ENCODE results near the gene CRISPLD2.
"Not testable (repeated sequence)": the region's sequence is repeated elsewhere in the genome, so short reads cannot be mapped to it uniquely, and the experiment has no call there.

DNA sequence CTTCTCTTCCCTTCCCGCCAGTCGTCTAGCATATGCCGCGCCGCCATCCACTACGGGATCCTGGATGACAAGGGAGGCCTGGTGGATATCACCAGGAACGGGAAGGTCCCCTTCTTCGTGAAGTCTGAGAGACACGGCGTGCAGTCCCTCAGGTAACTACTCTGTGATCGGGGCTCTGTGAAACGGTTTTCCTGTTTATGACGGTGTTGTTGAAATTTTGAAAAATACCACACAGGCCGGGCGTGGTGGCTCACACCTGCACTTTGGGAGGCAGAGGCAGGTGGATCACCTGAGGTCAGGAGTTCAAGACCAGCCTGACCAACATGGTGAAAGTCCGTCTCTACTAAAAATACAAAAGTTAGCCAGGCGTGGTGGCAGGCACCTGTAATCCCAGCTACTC lies 53.2 kb downstream of the CRISPLD2 start:
- not testable (repeated sequence) for TF ChIP-seq POLR2AphosphoS5 (IDR thresholded peaks at IDR 0.05; ENCODE audit: control insufficient read depth, insufficient read depth, low read depth, low read length); PCBP1 (IDR thresholded peaks at IDR 0.05; ENCODE audit: low read depth, low read length, poor library complexity, severe bottlenecking); CBX8 (IDR thresholded peaks at IDR 0.05; ENCODE audit: borderline replicate concordance, extremely low read depth, low read depth, low read length, poor library complexity, severe bottlenecking); MTF1 (CRISPR knock-in tag; IDR thresholded peaks at IDR 0.05; ENCODE audit: borderline replicate concordance); FOSL1 (tag; conservative IDR thresholded peaks at IDR 0.05); NFATC3 (IDR thresholded peaks at IDR 0.05); SNRNP70 (optimal IDR thresholded peaks at IDR 0.05; ENCODE audit: low read depth, low read length); NR1H2 (CRISPR knock-in tag; IDR thresholded peaks at IDR 0.05)
- TF ChIP-seq, protein P1, sequence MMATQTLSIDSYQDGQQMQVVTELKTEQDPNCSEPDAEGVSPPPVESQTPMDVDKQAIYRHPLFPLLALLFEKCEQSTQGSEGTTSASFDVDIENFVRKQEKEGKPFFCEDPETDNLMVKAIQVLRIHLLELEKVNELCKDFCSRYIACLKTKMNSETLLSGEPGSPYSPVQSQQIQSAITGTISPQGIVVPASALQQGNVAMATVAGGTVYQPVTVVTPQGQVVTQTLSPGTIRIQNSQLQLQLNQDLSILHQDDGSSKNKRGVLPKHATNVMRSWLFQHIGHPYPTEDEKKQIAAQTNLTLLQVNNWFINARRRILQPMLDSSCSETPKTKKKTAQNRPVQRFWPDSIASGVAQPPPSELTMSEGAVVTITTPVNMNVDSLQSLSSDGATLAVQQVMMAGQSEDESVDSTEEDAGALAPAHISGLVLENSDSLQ (IDR thresholded peaks at IDR 0.05): not testable (repeated sequence)
- TF ChIP-seq, protein P2, sequence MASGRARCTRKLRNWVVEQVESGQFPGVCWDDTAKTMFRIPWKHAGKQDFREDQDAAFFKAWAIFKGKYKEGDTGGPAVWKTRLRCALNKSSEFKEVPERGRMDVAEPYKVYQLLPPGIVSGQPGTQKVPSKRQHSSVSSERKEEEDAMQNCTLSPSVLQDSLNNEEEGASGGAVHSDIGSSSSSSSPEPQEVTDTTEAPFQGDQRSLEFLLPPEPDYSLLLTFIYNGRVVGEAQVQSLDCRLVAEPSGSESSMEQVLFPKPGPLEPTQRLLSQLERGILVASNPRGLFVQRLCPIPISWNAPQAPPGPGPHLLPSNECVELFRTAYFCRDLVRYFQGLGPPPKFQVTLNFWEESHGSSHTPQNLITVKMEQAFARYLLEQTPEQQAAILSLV (tag; IDR thresholded peaks at IDR 0.05): not testable (repeated sequence)
- TF ChIP-seq, protein P3, sequence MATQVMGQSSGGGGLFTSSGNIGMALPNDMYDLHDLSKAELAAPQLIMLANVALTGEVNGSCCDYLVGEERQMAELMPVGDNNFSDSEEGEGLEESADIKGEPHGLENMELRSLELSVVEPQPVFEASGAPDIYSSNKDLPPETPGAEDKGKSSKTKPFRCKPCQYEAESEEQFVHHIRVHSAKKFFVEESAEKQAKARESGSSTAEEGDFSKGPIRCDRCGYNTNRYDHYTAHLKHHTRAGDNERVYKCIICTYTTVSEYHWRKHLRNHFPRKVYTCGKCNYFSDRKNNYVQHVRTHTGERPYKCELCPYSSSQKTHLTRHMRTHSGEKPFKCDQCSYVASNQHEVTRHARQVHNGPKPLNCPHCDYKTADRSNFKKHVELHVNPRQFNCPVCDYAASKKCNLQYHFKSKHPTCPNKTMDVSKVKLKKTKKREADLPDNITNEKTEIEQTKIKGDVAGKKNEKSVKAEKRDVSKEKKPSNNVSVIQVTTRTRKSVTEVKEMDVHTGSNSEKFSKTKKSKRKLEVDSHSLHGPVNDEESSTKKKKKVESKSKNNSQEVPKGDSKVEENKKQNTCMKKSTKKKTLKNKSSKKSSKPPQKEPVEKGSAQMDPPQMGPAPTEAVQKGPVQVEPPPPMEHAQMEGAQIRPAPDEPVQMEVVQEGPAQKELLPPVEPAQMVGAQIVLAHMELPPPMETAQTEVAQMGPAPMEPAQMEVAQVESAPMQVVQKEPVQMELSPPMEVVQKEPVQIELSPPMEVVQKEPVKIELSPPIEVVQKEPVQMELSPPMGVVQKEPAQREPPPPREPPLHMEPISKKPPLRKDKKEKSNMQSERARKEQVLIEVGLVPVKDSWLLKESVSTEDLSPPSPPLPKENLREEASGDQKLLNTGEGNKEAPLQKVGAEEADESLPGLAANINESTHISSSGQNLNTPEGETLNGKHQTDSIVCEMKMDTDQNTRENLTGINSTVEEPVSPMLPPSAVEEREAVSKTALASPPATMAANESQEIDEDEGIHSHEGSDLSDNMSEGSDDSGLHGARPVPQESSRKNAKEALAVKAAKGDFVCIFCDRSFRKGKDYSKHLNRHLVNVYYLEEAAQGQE (IDR thresholded peaks at IDR 0.05; ENCODE audit: borderline replicate concordance): not testable (repeated sequence)
- TF ChIP-seq, protein P3 (CRISPR knock-in tag; IDR thresholded peaks at IDR 0.05; ENCODE audit: low read depth): not testable (repeated sequence)
- TF ChIP-seq, protein P4, sequence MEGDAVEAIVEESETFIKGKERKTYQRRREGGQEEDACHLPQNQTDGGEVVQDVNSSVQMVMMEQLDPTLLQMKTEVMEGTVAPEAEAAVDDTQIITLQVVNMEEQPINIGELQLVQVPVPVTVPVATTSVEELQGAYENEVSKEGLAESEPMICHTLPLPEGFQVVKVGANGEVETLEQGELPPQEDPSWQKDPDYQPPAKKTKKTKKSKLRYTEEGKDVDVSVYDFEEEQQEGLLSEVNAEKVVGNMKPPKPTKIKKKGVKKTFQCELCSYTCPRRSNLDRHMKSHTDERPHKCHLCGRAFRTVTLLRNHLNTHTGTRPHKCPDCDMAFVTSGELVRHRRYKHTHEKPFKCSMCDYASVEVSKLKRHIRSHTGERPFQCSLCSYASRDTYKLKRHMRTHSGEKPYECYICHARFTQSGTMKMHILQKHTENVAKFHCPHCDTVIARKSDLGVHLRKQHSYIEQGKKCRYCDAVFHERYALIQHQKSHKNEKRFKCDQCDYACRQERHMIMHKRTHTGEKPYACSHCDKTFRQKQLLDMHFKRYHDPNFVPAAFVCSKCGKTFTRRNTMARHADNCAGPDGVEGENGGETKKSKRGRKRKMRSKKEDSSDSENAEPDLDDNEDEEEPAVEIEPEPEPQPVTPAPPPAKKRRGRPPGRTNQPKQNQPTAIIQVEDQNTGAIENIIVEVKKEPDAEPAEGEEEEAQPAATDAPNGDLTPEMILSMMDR (IDR thresholded peaks at IDR 0.05 in 2 of 3, conservative IDR thresholded peaks at IDR 0.05 in 1 of 3; ENCODE audit: insufficient read depth in 2 of 3, low read depth in 1 of 3, low read length in 3 of 3): not testable (repeated sequence)
- TF ChIP-seq, protein P5, sequence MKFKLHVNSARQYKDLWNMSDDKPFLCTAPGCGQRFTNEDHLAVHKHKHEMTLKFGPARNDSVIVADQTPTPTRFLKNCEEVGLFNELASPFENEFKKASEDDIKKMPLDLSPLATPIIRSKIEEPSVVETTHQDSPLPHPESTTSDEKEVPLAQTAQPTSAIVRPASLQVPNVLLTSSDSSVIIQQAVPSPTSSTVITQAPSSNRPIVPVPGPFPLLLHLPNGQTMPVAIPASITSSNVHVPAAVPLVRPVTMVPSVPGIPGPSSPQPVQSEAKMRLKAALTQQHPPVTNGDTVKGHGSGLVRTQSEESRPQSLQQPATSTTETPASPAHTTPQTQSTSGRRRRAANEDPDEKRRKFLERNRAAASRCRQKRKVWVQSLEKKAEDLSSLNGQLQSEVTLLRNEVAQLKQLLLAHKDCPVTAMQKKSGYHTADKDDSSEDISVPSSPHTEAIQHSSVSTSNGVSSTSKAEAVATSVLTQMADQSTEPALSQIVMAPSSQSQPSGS (CRISPR knock-in tag; IDR thresholded peaks at IDR 0.05): not testable (repeated sequence)
